Uterus (tissue), 4 donors: Measurements from ENCODE around the gene USP47. TPM values are rescaled to one million over a fixed set of nuclear protein-coding genes. Genes with fewer than 3 reads are reported as not detected.

Source experiments
- DNase-seq, 2 donors: peaks; one replicate each; pipeline ENCODE4 v3.0.0-alpha.2; 2019 to 2020
- H3K27ac ChIP-seq, 2 donors: fragments of 200-600 bp; sonication (generic); 1 replicate in 1 of 2; 2 replicates in 1 of 2; pipeline ENCODE4 v1.5.1; 2016 to 2018
- H3K27me3 ChIP-seq, 2 donors: fragments of 200-600 bp; sonication (generic); one replicate each; pipeline ENCODE4 v1.5.1; 2018 to 2019; ENCODE audit warnings: control low read depth in 1 of 2
- H3K36me3 ChIP-seq, 2 donors: fragments of 200-600 bp; sonication (generic); one replicate each; pipeline ENCODE4 v1.5.1; 2019; ENCODE audit warnings: control low read depth in 1 of 2
- H3K4me1 ChIP-seq, 2 donors: fragments of 200-600 bp; sonication (generic); one replicate each; pipeline ENCODE4 v1.5.1; 2018 to 2019; ENCODE audit warnings: control low read depth in 1 of 2
- H3K4me3 ChIP-seq, 2 donors: fragments of 200-600 bp; sonication (generic); 1 replicate in 1 of 2; 2 replicates in 1 of 2; pipeline ENCODE4 v1.5.1; 2018 to 2019; ENCODE audit warnings: mild to moderate bottlenecking in 1 of 2
- H3K9me3 ChIP-seq, 2 donors: fragments of 200-600 bp; sonication (generic); one replicate each; pipeline ENCODE4 v1.5.1; 2019; ENCODE audit warnings: control low read depth in 1 of 2
- POLR2A ChIP-seq, 2 donors: fragments of 450-650 bp; IDR thresholded peaks; one replicate each; pipeline ENCODE4 v1.6.1; 2016; ENCODE audit warnings: antibody characterized with exemption in 2 of 2, mild to moderate bottlenecking in 1 of 2, moderate library complexity in 1 of 2
- intact Hi-C: fragments of 100-400 bp; cut with DNase I; formaldehyde crosslinking; loops from one replicate; pipeline ENCODE4 v1.15.1; 2023; ENCODE audit warnings: low total_unique reads
- total RNA-seq, 4 donors: library from RNA; depleted of rRNA in 3 of 4; stranded (reverse); fragments of >200 nt in 3 of 4; gene quantifications; one replicate each; pipeline versions ENCODE4 v1.1.0 to v1.2.4, GENCODE V29; 2014 to 2023
- TF ChIP-seq, protein P1 (sequence below), 4 experiments: fragments of 200-600 bp in 2 of 4; fragments of 450-650 bp in 2 of 4; sonication (generic) in 2 of 4; IDR thresholded peaks; one replicate each; pipeline ENCODE4 v1.5.1; 2016 to 2019; ENCODE audit warnings: antibody characterized with exemption in 4 of 4, mild to moderate bottlenecking in 2 of 4, moderate library complexity in 1 of 4
- donor health status: DM: yes; HTN: yes; CAD: no.

The USP47 gene
- total RNA-seq, 4 donors from 2014 or later: 83.4 to 247 (median 146) TPM

GRCh38 chr11:11975201-11976092 is 133.7 kb downstream of the USP47 start:
- TF ChIP-seq, protein P1, sequence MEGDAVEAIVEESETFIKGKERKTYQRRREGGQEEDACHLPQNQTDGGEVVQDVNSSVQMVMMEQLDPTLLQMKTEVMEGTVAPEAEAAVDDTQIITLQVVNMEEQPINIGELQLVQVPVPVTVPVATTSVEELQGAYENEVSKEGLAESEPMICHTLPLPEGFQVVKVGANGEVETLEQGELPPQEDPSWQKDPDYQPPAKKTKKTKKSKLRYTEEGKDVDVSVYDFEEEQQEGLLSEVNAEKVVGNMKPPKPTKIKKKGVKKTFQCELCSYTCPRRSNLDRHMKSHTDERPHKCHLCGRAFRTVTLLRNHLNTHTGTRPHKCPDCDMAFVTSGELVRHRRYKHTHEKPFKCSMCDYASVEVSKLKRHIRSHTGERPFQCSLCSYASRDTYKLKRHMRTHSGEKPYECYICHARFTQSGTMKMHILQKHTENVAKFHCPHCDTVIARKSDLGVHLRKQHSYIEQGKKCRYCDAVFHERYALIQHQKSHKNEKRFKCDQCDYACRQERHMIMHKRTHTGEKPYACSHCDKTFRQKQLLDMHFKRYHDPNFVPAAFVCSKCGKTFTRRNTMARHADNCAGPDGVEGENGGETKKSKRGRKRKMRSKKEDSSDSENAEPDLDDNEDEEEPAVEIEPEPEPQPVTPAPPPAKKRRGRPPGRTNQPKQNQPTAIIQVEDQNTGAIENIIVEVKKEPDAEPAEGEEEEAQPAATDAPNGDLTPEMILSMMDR (IDR thresholded peaks at IDR 0.05): no peak
- TF ChIP-seq POLR2A (IDR thresholded peaks at IDR 0.05): no peak
- no peak overlapping the region for H3K4me3 ChIP-seq
- peak overlapping the region; percentile 76 to 82 for H3K27ac ChIP-seq
- H3K27me3 ChIP-seq: no peaks in the 10 kb centered on the region
- no peaks in the 10 kb centered on the region for H3K9me3 ChIP-seq
- DNase-seq: no peak
- intact Hi-C loops: no loop called here
- no peaks in the 10 kb centered on the region for H3K36me3 ChIP-seq
- peaks cover 33 to 38% of the 10 kb centered on the region in 2 donors for H3K4me1 ChIP-seq

- DNase-seq: no peak
- peak overlapping the region; percentile 76 to 82 for H3K27ac ChIP-seq
- intact Hi-C loops: no loop called here
- TF ChIP-seq POLR2A (IDR thresholded peaks at IDR 0.05): no peak
- TF ChIP-seq, protein P1 (IDR thresholded peaks at IDR 0.05): no peak
- no peak overlapping the region for H3K4me3 ChIP-seq
- H3K4me1 ChIP-seq: peaks cover 33 to 38% of the 10 kb centered on the region in 2 donors
- H3K36me3 ChIP-seq: no peaks in the 10 kb centered on the region
- no peaks in the 10 kb centered on the region for H3K27me3 ChIP-seq
- H3K9me3 ChIP-seq: no peaks in the 10 kb centered on the region
These were observed 134.8 kb downstream of the USP47 start for GRCh38 chr11:11976481-11977127.

DNA sequence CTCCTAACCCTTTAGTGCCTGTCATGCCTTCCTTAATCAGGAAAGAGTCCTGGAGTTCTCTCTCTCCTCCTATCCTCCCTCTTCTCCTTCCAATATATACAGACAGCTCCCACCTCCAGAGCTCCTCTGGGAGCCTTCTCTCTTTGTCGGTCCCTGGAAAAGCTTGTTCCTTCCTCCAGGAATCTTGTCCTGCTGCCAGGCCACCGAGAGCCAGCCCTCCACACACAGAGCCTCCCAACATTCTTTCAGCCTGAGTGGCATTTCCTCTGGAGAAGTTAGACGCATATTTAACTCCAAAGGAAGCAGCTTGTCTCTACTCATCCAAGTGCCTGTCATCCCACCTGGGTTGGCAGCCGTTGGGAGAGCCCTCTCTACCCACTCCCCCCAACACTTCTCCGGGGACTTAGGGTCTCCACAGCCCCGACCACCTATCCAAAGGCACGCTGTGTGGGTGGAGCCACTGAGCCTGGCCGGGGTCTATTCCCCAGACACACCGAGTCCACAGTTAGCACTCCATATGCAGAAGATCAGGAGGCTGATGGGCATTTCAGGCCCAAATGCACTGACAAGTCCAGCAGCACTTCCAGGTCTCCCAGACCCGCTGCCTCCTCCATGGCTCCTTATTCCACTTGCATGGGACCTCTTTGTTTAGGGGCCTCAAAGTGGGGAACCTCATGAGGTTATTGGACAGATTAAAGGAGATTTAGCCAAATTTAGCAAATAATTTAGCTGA is 135.6 kb downstream of the USP47 start:
- Histone ChIP-seq H3K27ac (peak overlapping the region; percentile 76 to 82), H3K9me3 (no peaks in the 10 kb centered on the region), H3K36me3 (no peaks in the 10 kb centered on the region), H3K27me3 (no peaks in the 10 kb centered on the region), H3K4me3 (no peak overlapping the region), H3K4me1 (peaks cover 31 to 32% of the 10 kb centered on the region in 2 donors)
- peak; percentile 84 to 87 for DNase-seq
- intact Hi-C loops: no loop called here
- TF ChIP-seq POLR2A (IDR thresholded peaks at IDR 0.05): no peak
- TF ChIP-seq, protein P1 (IDR thresholded peaks at IDR 0.05): no peak

- intact Hi-C loops: no loop called here
These were observed 136.4 kb downstream of the USP47 start for GRCh38 chr11:11978098-11978637.

More at GRCh38 chr11:11978098-11978637, 136.4 kb downstream of the USP47 start:
- Histone ChIP-seq H3K4me1 (peaks cover 24 to 26% of the 10 kb centered on the region in 2 donors), H3K27ac (peak overlapping the region; percentile 76 to 82), H3K9me3 (no peaks in the 10 kb centered on the region), H3K4me3 (no peak overlapping the region), H3K36me3 (no peaks in the 10 kb centered on the region), H3K27me3 (no peaks in the 10 kb centered on the region)
- TF ChIP-seq, protein P1 (IDR thresholded peaks at IDR 0.05): no peak
- no peak for TF ChIP-seq POLR2A (IDR thresholded peaks at IDR 0.05)
- DNase-seq: no peak
